Transverse colon (tissue), 3 donors: Measurements from ENCODE around the gene EIF4E1B.

Source experiments
- CTCF ChIP-seq, 5 experiments: fragments of 200-600 bp in 3 of 5; fragments of 450-650 bp in 2 of 5; sonication (generic) in 3 of 5; IDR thresholded peaks; 1 replicate in 2 of 5; 2 replicates in 3 of 5; pipeline ENCODE4 v1.5.1; 2016 to 2017; ENCODE audit warnings: antibody characterized with exemption in 5 of 5, inconsistent platforms in 3 of 5, mild to moderate bottlenecking in 2 of 5, moderate library complexity in 1 of 5
- EP300 ChIP-seq: sonication (generic); formaldehyde crosslinking; IDR thresholded peaks from one replicate; pipeline ENCODE4 v1.6.1; 2017; ENCODE audit warnings: antibody characterized with exemption, low read depth
- POLR2A ChIP-seq: fragments of 450-650 bp; IDR thresholded peaks from one replicate; pipeline ENCODE4 v1.6.1; 2016; ENCODE audit warnings: antibody characterized with exemption, mild to moderate bottlenecking, moderate library complexity

DNA sequence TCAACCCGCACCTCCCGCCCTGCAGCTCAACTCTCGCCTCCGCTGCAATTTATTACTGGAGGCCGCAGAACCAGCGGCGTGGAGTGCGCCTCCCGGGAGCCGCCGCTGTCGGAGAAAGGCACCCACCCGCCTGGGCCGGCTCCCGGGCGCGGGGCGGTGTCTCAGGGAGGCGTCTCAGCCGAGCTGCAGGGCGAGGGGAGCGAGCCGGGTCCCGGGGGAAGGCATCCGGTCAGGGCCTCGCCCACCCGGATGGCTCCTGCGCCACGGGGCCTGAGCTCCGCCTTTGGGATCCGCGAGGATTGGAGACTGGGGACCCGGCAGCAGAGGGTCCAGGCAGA lies 49.7 kb downstream of the EIF4E1B start:
- TF ChIP-seq CTCF (IDR thresholded peaks at IDR 0.05), result no peak
- no peak for TF ChIP-seq EP300
- TF ChIP-seq POLR2A, result no peak
